HG02943 (cell line): ENCODE results near the gene KIR2DL4.
"Not testable (repeated sequence)": the region's sequence is repeated elsewhere in the genome, so short reads cannot be mapped to it uniquely, and the experiment has no call there.

Source experiments
- ATAC-seq: cut with Tn5 transposase; IDR thresholded peaks from one replicate; pipeline ENCODE4 v1.9.1; 2021; ENCODE audit warnings: mild to moderate bottlenecking, low read depth, moderate library complexity; ENCODE audit not compliant: unreplicated experiment

The KIR2DL4 gene

DNA sequence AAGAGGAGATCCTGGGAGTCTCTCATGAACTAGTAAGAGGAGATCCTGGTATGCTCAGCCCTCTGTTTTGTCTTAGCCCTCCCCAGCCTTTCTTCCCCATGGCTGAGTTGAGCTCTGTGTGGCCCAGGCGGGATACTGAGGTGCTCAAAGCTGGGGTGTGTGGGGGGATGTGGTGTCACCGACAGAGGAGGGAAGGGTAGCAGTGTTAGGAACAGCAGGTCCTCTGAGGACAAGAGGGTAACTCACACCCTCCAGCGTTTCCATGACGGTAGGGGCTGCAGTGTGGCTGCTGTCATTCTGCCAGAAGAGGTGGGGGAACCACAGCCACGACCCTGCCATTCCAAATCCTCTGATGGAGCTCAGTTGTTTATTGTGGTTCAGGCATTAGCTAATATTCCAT lies 691 bp downstream of the KIR2DL4 start:
- ATAC-seq: no peak

- no peak for ATAC-seq
Observed at GRCh38 chr19:54804571-54804970, 1.2 kb downstream of the KIR2DL4 start.

DNA sequence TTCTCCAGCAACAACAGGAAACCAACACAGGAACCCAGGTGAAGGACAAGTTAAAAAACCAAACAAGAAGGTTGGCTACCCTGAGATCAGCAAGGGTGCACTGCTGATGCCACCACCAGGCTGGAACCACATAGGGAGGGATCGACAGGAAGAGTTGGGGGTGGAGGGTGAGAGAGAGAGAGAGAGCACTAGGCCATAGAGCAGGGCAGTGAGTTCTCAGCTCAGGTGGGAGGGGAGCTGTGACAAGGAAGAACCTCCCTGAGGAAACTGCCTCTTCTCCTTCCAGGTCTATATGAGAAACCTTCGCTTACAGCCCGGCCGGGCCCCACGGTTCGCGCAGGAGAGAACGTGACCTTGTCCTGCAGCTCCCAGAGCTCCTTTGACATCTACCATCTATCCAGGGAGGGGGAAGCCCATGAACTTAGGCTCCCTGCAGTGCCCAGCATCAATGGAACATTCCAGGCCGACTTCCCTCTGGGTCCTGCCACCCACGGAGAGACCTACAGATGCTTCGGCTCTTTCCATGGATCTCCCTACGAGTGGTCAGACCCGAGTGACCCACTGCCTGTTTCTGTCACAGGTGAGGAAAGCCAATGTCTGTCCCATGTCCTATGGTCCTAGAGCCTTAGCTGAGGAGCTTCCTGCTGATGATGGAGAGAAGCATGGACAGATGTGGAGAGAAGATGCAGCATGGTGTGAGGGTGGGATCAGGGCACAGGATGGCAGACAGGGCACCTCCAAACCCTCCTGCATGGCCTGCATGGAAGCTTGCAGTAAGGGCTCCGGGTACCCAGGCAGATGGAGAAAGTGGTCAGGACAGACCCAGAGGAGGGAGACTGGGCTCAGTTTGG lies 2.5 kb downstream of the KIR2DL4 start:
- no peak for ATAC-seq

DNA sequence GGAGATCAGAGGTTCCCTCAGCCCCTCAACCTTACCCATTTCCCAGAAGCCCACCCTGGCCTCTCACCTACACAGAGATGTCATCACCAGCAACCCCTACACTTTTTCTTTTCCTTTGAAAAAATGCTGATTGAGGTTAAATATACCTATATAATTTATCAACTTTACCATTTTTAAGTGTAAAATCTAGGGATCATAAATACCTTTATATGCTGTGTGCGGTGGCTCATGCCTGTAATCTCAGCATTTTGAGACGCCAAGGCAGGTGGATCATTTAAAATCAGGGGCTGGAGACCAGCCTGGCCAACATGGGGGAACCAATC lies 3.1 kb downstream of the KIR2DL4 start:
- no peak for ATAC-seq

DNA sequence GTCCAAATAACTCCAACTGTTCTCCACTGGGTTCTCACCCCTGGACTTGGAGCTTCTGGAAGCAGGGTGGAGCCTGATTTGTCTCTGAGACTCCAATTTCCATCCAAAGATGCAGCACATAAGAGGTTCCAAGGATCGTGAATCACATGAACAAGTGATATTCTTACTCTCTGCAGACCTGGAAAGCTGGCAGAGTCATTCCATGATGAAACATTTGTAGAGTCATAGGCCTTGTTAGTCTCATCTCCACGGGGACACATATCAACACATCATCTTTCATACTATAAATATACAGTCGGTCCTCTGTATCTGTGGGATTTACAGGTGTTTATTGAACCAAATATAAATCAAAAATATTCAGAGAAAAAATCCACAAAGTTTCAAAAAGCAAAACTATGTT lies 11.2 kb downstream of the KIR2DL4 start:
- ATAC-seq: not testable (repeated sequence)

- ATAC-seq: not testable (repeated sequence)
Observed at GRCh38 chr19:54816251-54816650, 12.8 kb downstream of the KIR2DL4 start, which contains the start of gene KIR3DL1. KIR3DL1 (plus strand) TSS chr19:54816468.

DNA sequence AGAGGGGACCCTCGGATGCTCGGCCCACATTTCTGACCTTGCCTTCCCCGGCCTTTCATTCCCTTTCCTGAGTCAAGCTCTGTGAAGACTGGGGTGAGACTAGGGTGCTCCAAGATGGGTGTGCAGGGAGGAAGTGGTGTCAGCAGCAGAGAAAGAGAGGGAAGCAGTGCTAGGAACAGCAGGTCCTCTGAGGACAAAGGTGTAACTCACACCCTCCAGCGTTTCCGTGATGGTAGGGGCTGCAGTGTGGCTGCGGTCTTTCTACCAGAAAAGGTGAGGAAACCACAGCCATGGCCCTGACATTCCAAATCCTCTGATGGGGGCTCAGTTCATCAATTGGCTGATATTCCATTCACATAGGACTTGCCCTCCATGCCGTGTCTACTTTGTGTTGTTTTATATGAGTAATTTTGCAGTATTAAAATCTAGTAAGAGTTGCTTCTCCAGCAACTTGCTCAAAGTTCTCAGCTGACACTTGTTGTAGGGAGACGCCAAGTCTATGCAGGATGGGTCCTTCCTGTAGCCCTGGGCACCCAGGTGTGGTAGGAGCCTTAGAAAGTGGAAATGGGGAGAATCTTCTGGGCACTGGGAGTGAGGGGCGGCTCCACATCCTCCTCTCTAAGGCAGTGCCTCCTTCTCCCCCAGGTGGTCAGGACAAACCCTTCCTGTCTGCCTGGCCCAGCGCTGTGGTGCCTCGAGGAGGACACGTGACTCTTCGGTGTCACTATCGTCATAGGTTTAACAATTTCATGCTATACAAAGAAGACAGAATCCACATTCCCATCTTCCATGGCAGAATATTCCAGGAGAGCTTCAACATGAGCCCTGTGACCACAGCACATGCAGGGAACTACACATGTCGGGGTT lies 14.5 kb downstream of the KIR2DL4 start:
- ATAC-seq: no peak

GRCh38 chr19:54824416-54824815 lies 21.0 kb downstream of the KIR2DL4 start:
- not testable (repeated sequence) for ATAC-seq

GRCh38 chr19:54825326-54825725 lies 21.9 kb downstream of the KIR2DL4 start:
- not testable (repeated sequence) for ATAC-seq

DNA sequence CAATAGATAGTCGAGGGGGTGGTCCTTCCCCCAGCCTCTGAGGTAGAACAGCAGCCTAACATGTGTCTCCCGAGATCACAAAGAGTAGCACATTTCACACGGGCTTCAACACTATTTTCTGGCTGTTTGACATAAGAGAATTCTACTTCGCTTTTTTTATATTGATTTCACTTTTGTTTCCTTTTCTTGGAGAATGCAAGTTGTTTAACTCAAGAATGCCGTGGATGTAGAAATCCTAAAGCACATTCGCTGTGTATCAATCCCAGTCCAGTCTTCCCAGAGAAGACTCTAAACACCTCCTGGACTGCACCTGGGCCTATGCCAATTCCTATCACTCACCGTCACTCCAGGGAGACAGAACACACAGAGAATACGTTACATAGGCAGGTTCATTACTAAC lies 24.7 kb downstream of the KIR2DL4 start:
- not testable (repeated sequence) for ATAC-seq

GRCh38 chr19:54832496-54832895 lies 29.1 kb downstream of the KIR2DL4 start, which contains the start of gene KIR2DS4:
KIR2DS4 (plus strand) TSS chr19:54832676.
- not testable (repeated sequence) for ATAC-seq

GRCh38 chr19:54835126-54835525 lies 31.7 kb downstream of the KIR2DL4 start:
- ATAC-seq: not testable (repeated sequence)

DNA sequence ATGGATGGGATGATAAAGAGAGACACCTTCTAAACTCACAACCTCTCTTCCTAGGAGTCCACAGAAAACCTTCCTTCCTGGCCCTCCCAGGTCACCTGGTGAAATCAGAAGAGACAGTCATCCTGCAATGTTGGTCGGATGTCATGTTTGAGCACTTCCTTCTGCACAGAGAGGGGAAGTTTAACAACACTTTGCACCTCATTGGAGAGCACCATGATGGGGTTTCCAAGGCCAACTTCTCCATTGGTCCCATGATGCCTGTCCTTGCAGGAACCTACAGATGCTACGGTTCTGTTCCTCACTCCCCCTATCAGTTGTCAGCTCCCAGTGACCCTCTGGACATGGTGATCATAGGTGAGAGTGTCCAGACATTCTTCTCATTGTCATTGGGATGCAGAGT lies 34.1 kb downstream of the KIR2DL4 start:
- not testable (repeated sequence) for ATAC-seq

- not testable (repeated sequence) for ATAC-seq
Observed at GRCh38 chr19:54843171-54843570, 39.8 kb downstream of the KIR2DL4 start.

GRCh38 chr19:54850061-54850640 lies 46.7 kb downstream of the KIR2DL4 start, which contains the start of gene KIR3DL2:
KIR3DL2 (plus strand) TSS chr19:54850443; CDS start chr19:54850476, 33 bp downstream.
- not testable (repeated sequence) for ATAC-seq

DNA sequence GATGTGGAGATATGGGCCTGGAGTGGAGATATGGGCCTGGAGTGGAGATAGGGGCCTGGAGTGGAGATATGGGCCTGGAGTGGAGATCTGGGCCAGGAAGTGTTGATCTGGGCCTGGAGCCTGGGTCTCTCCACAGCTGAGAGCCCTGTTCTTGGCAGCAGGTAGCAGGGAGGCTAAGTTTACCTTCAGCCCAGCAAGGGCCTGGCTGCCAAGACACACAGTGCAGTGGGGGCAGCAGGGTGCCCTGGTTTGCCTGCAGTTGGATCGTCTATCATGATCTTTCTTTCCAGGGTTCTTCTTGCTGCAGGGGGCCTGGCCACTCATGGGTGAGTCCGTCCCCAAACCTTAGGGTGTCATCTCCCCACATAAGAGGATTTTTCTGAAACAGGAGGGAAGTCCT lies 47.5 kb downstream of the KIR2DL4 start:
- ATAC-seq: no peak

- ATAC-seq: no peak
Observed at GRCh38 chr19:54851353-54851752, 47.9 kb downstream of the KIR2DL4 start.

DNA sequence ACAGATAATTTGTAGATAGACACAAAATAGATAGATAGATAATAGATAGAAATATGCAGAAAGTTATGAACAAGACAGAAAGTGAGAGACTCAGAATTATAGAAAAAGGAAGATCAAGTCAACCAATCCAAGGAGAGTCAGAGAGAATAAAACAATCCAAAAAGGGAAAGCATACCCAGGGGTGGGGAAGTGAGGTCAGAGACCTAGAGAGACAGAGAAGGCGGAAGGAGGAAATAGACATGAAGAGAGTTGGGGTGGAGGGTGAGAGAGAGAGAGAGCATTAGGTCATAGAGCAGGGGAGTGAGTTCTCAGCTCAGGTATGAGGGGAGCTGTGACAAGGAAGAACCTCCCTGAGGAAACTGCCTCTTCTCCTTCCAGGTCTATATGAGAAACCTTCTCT lies 51.8 kb downstream of the KIR2DL4 start:
- not testable (repeated sequence) for ATAC-seq

DNA sequence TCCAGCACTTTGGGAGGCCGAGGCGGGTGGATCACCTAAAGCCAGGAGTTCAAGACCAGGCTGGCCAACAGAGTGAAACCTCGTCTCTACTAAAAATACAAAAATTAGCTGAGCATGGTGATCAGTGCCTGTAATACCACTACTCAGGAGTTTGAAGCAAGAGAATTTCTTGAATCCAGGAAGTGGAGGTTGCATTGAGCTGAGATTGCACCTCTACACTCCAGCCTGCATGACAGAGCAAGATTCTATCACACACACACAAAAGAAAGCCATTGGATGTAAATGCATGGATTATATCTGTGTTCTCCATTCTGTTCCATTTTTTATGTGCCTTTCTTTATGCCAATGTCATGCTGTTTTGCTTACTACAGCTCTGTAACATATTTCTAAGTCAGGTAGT lies 55.1 kb downstream of the KIR2DL4 start:
- ATAC-seq: not testable (repeated sequence)

DNA sequence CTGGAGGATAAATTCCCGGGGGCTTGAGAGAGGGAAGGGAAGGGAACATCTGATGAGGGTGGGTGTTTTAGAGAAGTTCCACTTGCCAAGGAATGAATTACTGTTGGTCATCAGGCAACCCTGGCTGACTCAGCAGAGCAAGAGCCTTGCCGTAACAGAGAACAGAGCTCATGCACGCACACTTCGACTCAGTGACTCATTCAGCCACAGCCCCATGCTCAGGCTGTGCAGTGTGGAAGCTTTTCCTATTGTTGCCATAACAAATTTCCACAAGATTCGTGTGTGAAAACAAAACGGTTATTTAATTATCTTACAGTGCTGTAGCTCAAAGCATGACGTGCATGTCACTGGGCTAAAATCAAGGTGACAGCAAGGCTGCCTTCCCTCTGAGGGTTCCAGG lies 56.0 kb downstream of the KIR2DL4 start:
- not testable (repeated sequence) for ATAC-seq

- ATAC-seq: not testable (repeated sequence)
Observed at GRCh38 chr19:54863459-54863858, 60.0 kb downstream of the KIR2DL4 start.
